H7 (cell line): Measurements from ENCODE around the gene SRPRB. TPM values are rescaled to one million over a fixed set of nuclear protein-coding genes. Genes with fewer than 3 reads are reported as not detected.
A peak's percentile ranks its signal among the peaks of the same experiment; 100 is the strongest.

Source experiments
- DNase-seq: peaks from one replicate; pipeline ENCODE4 v3.0.0; 2012
- H3K27me3 ChIP-seq: 2 replicates; pipeline ENCODE4 v1.6.0; 2011; ENCODE audit warnings: mild to moderate bottlenecking, low read length; ENCODE audit not compliant: control insufficient read depth, insufficient read depth
- H3K36me3 ChIP-seq: replicated peaks from 2 replicates; pipeline ENCODE4 v1.5.1; 2011; ENCODE audit warnings: low read length; ENCODE audit not compliant: control insufficient read depth, insufficient read depth
- H3K4me3 ChIP-seq: 2 replicates; pipeline ENCODE4 v1.5.1; 2011; ENCODE audit warnings: low read depth, mild to moderate bottlenecking, control low read depth, low read length, moderate library complexity; ENCODE audit not compliant: insufficient read depth
- total RNA-seq: library from RNA; depleted of rRNA; stranded (reverse); fragments of >200 nt; shearing (Covaris generic); gene quantifications from 2 replicates; pipeline ENCODE4 v1.2.3, GENCODE V29; 2014

Gene SRPRB
- total RNA-seq, 1 experiment from 2014 or later = 27.7 TPM

DNA sequence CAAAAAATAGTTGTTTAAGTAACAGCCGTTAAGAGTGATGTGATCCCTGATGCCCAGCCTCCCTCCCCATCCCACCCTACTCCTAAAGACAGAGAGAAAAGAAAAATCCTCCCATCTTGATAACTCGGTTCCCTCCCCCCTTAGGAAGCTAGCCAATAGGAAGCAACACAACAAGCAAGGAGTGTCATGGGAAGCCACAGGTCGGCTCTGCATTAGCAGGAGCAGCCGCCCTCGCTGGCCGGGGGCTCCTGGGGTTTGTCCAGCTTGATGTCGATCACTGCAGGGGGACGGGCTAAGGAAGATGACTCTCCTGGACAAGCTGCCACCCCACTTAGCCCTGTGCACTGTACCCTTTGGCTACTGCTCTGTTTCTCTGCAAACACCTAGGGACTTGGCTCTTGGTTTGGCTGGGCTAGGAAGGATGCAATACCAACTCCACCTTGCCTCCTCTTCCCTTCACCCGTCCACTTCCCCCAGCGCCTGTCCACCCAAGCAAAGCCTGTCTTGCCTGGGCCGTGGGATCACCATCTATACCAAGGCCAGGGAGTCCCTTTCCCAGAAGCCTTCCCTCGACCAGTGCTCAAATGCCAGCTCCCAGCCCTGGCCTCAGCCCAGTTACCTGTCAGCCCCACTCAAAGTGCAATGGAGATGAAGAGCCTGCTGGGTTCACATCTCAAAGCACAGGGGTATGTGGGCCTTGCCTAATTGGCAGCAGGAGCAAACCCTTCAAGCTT lies 23.1 kb downstream of the SRPRB start:
- peak; percentile 80 for DNase-seq
- Histone ChIP-seq H3K4me3 (no peak overlapping the region), H3K36me3 (no peaks in the 10 kb centered on the region; the same call in 1 of the 2 replicates)

DNA sequence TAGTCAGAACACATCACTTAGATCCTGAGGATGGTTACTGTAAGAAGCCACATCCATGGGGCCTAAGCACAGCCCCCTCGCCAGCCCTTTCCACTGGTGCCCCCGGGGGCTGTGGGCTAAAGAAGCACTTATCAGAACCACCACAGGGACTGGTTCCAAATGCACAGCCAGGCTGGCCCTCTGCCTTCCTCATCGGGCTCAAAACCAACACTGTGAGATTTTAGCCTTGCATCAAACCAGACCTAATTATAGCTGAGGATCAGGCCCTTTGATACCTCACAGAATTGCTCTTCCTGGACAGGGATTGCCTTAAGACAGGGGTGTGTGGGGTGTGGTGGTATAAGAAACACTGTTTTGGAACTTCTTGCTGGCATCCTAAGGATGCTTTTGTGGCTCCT lies 23.7 kb downstream of the SRPRB start:
- DNase-seq = no peak
- Histone ChIP-seq H3K27me3 (no peaks in the 10 kb centered on the region; the same call in 1 of the 2 replicates), H3K36me3 (no peaks in the 10 kb centered on the region; the same call in 1 of the 2 replicates), H3K4me3 (no peak overlapping the region)

More for the DNA sequence above, 23.1 kb downstream of the SRPRB start:
- H3K27me3 ChIP-seq = no peaks in the 10 kb centered on the region; the same call in 1 of the 2 replicates

DNA sequence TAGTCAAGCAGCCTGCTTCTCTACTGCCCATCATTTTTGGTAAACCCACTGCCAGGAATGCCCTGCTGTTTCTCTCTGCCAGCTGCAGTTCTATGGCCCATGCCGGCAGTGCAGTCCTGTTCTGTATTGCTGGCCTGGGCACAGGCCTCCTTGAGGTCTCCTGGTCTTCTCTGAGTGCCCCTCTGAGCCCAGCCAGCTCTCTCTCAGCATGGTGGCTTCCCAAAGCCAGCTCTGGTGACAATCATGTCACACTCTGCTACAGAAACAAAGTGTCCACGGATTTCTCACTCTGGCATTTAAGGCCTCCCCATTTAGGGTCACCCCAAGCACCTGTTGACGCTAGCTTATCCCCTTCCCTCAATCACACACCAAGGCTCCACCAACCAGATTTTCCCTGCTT lies 24.5 kb downstream of the SRPRB start:
- Histone ChIP-seq H3K4me3 (no peak overlapping the region), H3K36me3 (no peaks in the 10 kb centered on the region; the same call in 1 of the 2 replicates), H3K27me3 (no peaks in the 10 kb centered on the region; the same call in 1 of the 2 replicates)
- no peak for DNase-seq

DNA sequence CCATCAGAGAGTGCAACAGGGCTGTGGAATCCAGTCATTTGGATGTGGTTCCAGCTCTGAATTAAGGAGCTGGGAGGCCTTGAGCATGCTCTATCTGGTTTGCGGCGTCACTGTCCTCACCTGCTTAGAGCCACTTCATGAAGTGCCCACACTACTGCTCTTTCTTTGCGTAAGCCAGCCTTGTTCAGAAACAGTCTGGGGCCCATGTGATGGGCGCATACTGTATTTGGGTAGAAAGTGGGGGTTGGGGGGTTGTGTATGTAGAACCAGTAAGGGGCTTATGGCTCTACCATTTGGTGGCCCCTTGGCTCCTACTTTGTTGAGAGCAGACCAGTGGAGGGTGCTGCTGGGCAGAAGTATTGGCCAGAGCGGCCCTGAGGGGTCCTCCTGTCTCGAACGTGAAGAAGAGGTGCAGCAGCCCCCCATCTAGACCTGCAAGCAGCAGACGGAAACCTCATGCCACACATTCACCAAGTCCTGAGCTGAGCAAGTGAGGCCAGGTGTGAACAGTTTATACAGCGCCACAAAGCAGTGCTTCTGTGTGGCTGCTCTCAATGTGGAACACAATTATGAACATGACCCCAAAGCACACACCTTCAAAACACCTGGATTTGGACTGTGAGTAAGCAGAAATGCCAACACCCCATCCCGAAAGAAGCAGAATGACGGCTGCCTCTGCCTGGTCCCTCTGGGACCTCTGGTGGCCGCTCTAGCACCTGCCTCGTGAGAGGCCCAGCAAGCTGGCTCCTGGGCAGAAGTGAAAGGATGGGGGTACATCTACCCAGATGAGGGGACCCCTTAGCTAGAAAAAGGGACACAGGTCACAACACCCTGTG lies 26.6 kb downstream of the SRPRB start:
- no peaks in the 10 kb centered on the region; the same call in 1 of the 2 replicates for H3K27me3 ChIP-seq
- H3K36me3 ChIP-seq = no peaks in the 10 kb centered on the region
- DNase-seq = peak; percentile 80
- H3K4me3 ChIP-seq = no peak overlapping the region

DNA sequence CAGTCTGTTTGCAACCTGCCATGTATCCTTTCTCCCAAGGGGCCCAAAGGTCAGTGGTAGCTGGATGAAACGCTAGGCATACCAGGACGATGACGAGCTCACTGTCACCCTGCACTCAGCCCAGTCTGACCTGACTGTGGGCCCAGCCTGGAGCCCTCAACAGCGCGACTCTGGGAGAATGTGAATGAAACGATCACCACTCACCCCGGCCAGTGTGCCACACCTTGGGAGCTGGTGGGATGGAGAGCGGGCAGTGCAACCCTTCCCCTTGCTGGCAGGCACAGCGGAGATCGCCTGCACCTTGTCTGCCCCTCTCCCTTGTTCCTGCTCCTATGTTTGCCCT lies 27.2 kb downstream of the SRPRB start:
- H3K27me3 ChIP-seq = no peaks in the 10 kb centered on the region; the same call in 1 of the 2 replicates
- H3K36me3 ChIP-seq = no peaks in the 10 kb centered on the region
- no peak overlapping the region for H3K4me3 ChIP-seq
- peak; percentile 35 for DNase-seq

DNA sequence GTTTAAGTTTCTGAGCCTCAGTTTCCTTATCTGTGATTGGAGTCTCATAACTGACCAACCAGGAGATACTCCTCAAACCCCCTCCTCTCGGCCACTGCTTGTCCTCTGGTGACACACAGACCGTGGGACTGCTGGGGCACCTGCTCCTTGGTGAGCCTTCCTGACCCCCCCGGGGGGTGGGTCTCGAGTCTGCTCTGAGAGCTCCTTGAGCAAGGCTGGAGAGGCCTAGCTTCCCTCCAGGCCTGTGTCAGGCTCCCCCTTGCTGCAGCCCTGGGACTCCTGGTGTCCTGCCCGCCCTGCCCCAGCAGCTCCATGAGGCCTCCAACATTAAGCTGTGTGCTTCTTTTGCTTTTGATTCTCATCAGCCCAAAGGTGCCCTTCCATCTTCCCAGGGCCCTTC lies 27.7 kb downstream of the SRPRB start:
- H3K36me3 ChIP-seq = no peaks in the 10 kb centered on the region
- no peaks in the 10 kb centered on the region; the same call in 1 of the 2 replicates for H3K27me3 ChIP-seq
- DNase-seq = no peak
- no peak overlapping the region for H3K4me3 ChIP-seq

DNA sequence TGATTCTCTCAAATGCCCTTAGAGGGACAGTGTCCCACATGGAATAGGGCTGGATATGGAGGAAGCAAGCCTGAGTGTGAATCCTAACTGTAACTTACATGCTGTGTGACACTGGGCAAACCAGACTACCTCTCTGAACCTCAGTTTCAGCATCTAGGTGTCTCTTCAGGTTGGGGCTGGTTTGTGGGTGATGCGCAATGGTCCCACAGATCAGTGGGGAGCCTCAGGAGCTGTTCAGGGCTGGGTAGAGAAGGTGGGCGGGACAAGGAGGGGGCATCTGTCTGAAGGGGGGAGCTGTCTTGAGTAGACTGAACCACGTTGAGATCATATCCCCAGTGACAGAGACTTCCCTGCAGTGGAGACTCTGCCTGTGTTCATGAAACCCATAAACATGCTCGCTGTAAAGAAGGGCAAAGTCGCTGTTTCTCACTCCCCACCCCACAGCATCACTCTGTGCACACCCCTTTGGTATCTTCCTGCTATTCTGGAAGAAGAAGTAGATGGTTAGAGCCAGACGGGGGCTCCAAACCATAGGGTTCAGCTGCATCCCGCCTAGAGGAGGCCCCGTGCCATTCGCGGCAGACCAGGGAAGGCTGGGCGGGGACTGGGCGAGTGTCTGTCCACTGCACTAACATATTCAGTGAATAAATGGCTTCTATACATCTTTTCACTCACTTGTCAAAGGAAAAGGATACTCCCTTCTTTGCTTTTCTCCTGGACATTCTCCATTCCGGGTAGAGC lies 28.4 kb downstream of the SRPRB start:
- no peaks in the 10 kb centered on the region; the same call in 1 of the 2 replicates for H3K27me3 ChIP-seq
- peak; percentile 66 for DNase-seq
- H3K36me3 ChIP-seq = no peaks in the 10 kb centered on the region; the same call in 1 of the 2 replicates
- no peak overlapping the region for H3K4me3 ChIP-seq

DNA sequence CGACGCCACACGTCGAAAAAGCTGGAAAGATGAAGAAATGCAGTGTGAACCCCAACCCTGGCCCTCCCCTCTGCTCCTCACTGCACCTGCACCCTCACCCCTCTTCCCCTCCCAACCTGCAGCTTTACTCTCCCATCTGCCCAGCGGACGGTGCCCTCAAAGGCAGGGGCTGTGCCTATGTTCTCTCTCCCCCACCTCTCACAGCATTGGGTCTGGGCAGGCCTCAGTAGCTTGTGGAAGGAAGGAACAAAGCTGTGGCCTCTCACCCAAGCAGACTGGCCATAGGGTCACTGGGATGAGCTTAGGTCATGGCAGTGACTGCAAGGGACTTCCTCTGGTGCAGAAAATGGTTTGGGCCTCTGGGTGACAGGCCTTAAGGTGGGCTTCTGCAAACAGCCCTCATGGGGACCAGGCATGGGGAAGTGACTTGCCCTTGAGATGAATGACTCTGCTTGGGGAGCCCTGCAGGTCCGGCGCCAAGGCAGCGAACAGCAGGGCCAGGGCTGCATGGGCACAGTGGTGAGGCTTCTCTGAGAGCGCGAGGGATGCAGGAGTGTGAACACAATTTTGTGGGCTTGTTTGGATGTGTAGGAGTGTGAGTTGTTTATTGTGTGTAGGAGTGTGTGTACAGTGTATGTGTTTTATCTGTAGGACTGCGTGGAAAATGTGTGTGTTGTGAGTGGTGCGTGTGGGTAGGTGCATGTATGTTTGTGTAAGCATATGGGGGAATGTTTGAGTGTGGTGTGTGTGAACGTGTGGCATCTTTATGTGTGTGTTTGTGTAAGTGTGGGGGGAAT lies 29.2 kb downstream of the SRPRB start:
- no peaks in the 10 kb centered on the region; the same call in 1 of the 2 replicates for H3K36me3 ChIP-seq
- H3K27me3 ChIP-seq = no peaks in the 10 kb centered on the region
- peak; percentile 33 for DNase-seq
- H3K4me3 ChIP-seq = no peak overlapping the region

DNA sequence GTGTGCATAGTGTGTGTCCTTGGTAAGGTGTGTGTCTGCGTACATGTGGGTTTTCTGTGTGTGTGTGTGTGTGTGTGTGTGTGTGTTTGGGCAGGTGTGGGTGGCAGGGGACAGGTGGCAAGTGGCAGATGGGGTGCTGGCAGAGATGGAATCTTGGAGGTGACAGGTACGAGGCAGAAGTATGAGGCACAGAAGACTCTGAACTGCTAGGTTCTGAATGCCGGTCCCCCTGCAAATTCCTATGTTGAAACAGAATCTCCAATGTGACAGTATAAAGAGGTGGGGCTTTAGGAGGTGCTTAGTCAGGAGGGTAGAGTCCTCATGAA lies 29.8 kb downstream of the SRPRB start:
- no peak for DNase-seq
- Histone ChIP-seq H3K4me3 (no peak overlapping the region), H3K36me3 (no peaks in the 10 kb centered on the region; the same call in 1 of the 2 replicates), H3K27me3 (no peaks in the 10 kb centered on the region)

DNA sequence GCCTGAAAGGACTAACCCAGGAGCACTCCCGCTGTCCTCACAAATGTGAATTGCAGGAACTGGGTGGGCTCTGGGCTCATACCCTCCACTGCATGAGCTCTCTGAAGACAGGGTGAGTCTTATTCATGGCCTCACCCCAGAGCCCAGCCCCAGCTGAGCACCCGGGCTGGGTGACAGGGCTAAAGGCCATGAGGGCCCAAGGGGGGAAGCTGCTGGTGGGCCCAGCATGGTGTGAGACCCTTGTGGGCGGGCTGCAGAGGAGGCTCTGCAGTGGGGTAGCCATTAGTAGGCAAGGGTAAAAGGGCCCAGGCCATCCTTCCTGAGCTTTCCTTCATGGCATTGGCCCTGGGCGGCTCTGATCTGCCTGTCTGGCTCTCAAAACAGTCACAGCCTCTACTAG lies 30.3 kb downstream of the SRPRB start:
- peak; percentile 33 for DNase-seq
- Histone ChIP-seq H3K27me3 (no peaks in the 10 kb centered on the region), H3K36me3 (no peaks in the 10 kb centered on the region; the same call in 1 of the 2 replicates), H3K4me3 (no peak overlapping the region)

DNA sequence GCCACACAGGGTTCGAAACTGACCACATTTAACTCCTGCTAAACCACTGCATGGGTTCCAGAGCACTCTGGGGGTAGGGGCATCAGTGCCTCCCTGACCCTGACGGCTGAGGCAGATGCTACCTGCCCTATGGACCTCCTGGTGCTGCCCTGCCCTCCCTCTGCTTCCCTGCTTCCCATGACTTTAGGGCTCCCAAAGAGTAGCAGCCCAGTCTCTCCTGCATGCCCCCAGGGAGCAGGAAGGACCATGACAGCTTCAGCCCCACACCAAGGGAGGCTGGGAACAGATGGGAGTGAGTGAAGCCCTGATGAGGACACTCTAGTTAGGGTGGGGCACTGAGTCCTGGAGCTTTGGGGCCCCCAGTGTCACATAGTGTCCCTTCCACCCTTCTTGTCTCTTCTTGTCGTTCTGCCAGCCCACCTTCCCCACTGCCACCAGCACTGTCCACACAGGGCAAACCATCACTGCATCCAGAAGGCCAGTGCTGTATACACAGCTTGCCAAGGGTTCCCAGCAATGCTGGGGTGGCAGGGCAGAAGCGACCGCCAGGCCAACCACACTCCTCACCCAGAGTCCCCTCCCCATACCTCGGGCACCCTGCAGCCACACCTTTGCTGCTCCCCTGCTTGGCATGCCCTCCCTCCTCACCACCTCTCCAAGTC lies 31.0 kb downstream of the SRPRB start:
- Histone ChIP-seq H3K27me3 (no peaks in the 10 kb centered on the region), H3K36me3 (no peaks in the 10 kb centered on the region; the same call in 1 of the 2 replicates), H3K4me3 (no peak overlapping the region)
- DNase-seq = no peak

DNA sequence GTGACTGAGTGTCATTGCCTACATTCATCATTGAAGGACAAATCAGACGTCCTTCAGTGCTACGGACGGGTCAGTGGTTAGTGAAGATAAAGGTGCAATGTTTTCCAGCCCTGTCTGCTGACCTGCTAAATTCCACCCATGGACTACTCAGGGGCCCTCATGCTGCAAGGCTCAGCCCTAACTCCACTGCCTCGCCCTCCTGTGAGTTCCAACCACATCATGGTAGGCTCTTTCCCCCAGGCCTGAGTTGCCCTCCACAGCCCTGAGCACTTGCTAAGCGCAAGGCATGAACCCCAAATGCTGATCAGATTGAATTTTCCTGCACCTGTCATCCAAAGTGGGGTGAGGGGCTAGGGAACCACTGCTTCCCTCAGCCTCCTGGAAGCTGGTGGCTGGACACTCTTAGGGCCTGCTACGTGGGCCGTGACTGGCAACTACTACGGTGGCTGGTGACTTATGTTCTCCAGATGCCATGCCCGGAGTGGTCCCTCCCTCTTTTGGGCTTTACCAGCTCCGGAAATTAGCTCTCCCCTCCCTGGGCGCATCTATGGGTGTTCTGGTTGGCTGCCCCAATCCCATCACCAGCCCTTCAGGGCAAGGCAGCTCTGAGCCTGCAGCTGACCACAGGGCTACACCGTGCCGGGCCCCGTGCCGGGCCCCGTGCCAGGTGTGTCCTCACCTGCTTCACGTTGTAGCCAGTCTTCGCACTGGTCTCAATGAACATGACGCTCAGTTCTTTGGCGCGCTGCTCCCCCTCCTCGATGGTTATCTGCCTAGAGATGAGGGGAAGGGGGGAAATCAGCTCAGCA lies 32.1 kb downstream of the SRPRB start:
- H3K36me3 ChIP-seq = no peaks in the 10 kb centered on the region; the same call in 1 of the 2 replicates
- H3K4me3 ChIP-seq = no peak overlapping the region
- no peak for DNase-seq
- H3K27me3 ChIP-seq = no peaks in the 10 kb centered on the region

DNA sequence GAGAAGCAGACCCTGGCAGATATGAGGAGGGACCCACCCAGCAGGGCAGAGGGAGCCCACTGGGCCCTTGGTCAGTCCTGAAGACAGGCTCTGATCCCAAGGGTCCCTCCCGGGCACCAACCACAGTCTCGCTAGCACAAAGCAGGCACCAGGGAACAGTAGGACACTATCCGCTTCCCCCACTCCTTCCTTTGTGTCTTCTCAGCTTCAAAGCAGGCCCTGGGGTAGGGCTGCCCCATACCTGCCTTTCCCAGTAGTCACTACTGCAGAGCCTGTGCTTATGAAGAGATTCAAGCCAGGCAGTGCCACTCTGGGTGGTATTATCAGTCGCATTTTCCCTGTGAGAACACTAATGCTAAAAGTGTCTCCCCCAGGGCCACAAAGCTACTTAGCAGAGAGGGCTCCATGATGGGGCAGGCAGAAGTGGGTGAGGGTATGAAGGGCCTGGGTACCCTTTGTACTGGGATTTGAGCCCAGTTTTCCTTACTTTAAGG lies 32.7 kb downstream of the SRPRB start:
- DNase-seq = no peak
- H3K27me3 ChIP-seq = no peaks in the 10 kb centered on the region
- H3K4me3 ChIP-seq = no peak overlapping the region
- H3K36me3 ChIP-seq = no peaks in the 10 kb centered on the region; the same call in 1 of the 2 replicates
